Measurements from ENCODE around the gene NMB.
"Not testable (repeated sequence)": the region's sequence is repeated elsewhere in the genome, so short reads cannot be mapped to it uniquely, and the experiment has no call there.

NMB gene

GRCh38 chr15:84657748-84658079 is 285 bp downstream of the NMB start:
- no peak overlapping the region for H3K27ac ChIP-seq
- no peak for DNase-seq (ENCODE audit: low read depth, low spot score)

DNA sequence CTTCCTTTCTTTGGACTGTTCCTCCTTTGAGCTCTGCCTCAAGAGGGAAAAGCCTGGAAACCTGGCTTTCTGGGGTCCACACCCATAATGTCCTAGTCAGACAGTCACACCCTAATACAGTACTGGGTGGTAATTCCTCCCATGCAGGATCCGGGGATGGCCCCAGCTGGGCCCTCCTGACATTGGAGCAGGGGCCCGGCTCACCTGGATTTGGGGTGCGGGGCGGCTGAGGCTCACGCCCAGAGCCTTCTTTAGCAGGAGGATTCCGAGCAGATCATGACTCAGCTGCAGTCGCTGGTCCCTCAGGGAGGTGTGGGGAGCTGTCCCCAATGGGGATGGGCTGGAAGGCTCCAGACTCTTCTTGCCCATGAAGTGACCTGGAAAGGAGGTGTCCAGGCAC is 1.0 kb downstream of the NMB start:
- DNase-seq (ENCODE audit: low read depth, low spot score), result no peak
- no peak overlapping the region for H3K27ac ChIP-seq

GRCh38 chr15:84654689-84655453 is 3.1 kb downstream of the NMB start:
- peak; percentile 27 for DNase-seq (ENCODE audit: low read depth, low spot score)
- peak overlapping the region; percentile 79 for H3K27ac ChIP-seq

GRCh38 chr15:84653910-84654688 is 3.9 kb downstream of the NMB start, which contains the start of gene WDR73:
WDR73 (minus strand) TSS chr15:84654283; CDS start chr15:84654274, 9 bp downstream.
- peak within 1 kb of the TSS; percentile 79 for H3K27ac ChIP-seq
- peak; percentile 66 for DNase-seq (ENCODE audit: low read depth, low spot score)

DNA sequence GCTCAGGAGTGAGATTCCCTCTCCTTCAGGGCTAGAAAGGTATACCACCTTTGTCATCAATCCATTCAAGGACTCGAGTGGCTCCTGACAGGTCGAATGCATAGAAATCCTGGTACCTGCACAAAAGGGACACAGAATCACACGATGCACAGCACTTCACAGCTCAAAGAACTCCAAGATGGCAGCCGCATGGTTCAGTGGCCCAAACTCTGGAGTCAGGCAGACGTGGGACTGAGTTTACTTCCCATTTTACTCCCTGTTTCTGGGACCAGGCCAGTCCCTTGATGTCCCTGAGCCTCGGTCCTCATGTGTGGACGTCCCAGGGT is 4.5 kb downstream of the NMB start:
- peak overlapping the region; percentile 79 for H3K27ac ChIP-seq
- no peak for DNase-seq (ENCODE audit: low read depth, low spot score)

GRCh38 chr15:84649706-84650105 is 8.3 kb downstream of the NMB start:
- H3K27ac ChIP-seq, result no peak overlapping the region
- no peak for DNase-seq (ENCODE audit: low read depth, low spot score)

DNA sequence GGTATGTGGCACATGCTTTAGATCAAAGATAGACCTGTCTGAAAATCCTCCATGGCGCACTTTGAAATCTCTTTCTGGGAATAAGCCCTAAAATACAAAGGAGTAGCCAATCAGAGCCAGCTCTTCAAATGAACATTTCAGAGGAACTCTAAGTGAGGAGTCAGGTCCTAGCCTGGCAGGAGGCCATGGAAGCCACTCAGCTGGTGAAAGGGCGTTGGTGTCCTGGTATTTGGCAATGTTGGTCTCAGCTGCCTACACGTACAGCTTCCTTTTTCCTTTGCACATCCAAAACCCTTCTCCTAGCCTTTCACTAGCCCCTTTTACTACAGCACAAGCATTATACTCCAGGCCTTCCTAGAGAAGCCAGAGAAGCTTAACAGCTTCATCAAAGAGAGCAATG is 9.5 kb downstream of the NMB start:
- no peak overlapping the region for H3K27ac ChIP-seq
- no peak for DNase-seq (ENCODE audit: low read depth, low spot score)

- no peak for DNase-seq (ENCODE audit: low read depth, low spot score)
- no peak overlapping the region for H3K27ac ChIP-seq
Measured at GRCh38 chr15:84647726-84648125, 10.3 kb downstream of the NMB start.

DNA sequence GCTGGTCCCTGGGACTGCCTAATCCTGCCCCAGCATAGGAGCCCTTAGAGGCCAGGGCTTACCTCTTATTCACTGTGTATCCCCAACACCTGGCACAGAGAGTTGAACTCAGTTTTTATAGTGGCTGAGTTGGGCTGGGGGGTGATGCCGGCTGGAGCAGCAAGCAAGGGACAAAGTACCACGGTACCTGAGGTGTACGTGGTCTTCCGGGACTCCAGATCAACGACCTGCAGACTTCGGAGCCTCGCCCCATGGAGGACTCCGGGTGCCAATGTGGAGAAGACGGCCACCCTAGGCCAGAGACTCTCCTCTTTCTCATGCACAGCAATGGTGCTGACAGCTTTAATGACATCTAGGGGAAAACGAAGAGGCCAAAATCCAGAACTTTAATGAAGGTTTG is 12.0 kb downstream of the NMB start:
- no peak overlapping the region for H3K27ac ChIP-seq

GRCh38 chr15:84645496-84645895 is 12.5 kb downstream of the NMB start:
- DNase-seq (ENCODE audit: low read depth, low spot score), result no peak
- H3K27ac ChIP-seq, result no peak overlapping the region

More for the DNA sequence above, 12.0 kb downstream of the NMB start:
- DNase-seq (ENCODE audit: low read depth, low spot score), result no peak

- no peak for DNase-seq (ENCODE audit: low read depth, low spot score)
- H3K27ac ChIP-seq, result no peak overlapping the region
Measured at GRCh38 chr15:84643838-84644237, 14.2 kb downstream of the NMB start.

GRCh38 chr15:84642640-84643039 is 15.4 kb downstream of the NMB start:
- DNase-seq (ENCODE audit: low read depth, low spot score); H3K27ac ChIP-seq: not testable (repeated sequence)

GRCh38 chr15:84641871-84642270 is 16.1 kb downstream of the NMB start:
- not testable (repeated sequence) for H3K27ac ChIP-seq; DNase-seq (ENCODE audit: low read depth, low spot score)

- H3K27ac ChIP-seq, result no peak overlapping the region
- no peak for DNase-seq (ENCODE audit: low read depth, low spot score)
Measured at GRCh38 chr15:84638103-84638502, 19.9 kb downstream of the NMB start.

DNA sequence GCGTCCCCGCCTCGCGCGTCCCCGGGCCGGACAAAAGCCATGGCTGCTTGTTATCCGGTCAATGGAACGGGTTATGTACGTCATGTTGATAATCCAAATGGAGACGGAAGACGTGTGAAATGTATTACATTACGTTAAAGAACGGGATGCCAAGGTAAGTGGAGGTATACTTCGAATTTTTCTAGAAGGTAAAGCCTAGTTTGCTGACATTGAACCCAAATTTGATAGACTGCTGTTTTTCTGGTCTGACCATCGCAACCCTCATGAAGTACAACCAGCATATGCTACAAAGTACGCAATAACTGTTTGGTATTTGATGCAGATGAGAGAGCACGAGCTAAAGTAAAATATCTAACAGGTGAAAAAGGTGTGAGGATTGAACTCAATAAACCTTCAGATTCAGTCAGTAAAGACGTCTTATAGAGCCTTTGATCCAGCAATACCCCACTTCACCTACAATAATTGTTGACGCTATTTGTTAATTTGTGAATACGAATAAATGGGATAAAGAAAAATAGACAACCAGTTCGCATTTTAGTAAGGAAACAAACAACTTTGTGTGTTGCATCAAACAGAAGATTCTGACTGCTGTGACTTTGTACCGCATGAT is 23.7 kb downstream of the NMB start:
- peak overlapping the region; percentile 57 for H3K27ac ChIP-seq
- DNase-seq (ENCODE audit: low read depth, low spot score), result no peak

GRCh38 chr15:84633311-84634227 is 24.4 kb downstream of the NMB start:
- peak overlapping the region; percentile 57 for H3K27ac ChIP-seq
- no peak for DNase-seq (ENCODE audit: low read depth, low spot score)

DNA sequence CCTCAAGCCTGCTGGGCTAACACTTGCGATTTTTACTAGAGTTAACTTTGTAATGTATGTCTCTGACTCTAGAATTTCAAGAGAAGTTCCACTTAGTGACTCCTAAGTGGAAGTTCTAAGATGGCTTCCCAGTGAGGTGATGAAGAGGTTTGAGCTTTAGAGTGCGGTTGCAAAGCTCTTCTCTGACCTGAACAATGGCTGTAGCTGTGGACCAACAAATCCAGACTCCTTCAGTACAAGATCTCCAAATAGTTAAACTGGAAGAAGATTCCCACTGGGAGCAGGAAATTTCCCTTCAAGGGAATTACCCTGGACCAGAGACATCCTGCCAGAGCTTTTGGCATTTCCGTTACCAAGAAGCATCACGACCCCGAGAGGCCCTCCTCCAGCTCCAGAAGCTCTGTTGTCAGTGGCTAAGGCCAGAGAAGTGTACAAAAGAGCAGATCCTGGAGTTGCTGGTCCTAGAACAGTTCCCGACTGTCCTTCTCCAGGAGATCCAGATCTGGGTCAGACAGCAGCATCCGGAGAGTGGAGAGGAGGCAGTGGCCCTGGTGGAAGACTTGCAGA is 26.2 kb downstream of the NMB start:
- no peak for DNase-seq (ENCODE audit: low read depth, low spot score)
- peak overlapping the region; percentile 56 for H3K27ac ChIP-seq

GRCh38 chr15:84629033-84629432 is 29.0 kb downstream of the NMB start:
- no peak for DNase-seq (ENCODE audit: low read depth, low spot score)
- no peak overlapping the region for H3K27ac ChIP-seq

DNA sequence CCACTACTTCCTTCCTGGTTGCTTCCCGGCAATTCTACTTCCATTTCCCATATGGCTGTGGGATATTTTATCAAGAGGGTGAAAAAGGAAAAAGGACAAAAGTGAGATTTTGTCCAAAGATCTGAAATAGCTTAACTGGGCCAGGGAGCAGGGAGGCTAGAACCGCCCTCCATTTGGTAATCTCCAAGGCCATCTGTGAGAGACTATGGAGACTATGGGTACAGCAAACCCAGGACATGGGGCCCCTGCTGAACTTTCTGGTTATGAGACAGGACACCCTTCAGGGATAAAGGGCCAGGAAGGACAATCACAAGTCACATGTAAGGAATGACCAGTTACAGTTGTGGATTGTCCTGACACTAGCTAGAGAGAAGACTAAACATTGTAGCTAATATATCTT is 32.9 kb downstream of the NMB start:
- DNase-seq (ENCODE audit: low read depth, low spot score), result no peak
- no peak overlapping the region for H3K27ac ChIP-seq

DNA sequence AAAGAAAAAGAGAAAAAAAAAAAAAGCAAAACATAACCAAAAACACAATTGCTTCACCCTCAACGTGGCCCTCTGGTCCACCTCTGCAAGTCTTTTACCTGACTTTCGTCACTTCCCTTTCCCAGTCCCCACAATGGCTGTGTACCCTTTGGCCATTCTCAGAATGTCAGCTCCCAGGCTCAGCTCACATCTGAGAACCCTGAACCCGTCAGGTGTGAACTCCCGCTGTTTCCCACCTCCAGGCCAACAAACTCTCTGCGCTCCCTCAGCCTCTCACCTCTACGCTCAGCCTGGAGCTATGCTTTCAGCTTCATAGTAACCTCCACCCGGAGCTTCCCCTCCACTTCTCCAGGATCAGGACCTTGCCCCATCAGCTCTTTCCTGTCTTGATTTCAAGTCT is 33.6 kb downstream of the NMB start:
- no peak overlapping the region for H3K27ac ChIP-seq
- DNase-seq (ENCODE audit: low read depth, low spot score), result no peak

All from epithelial cell of prostate (primary cell).